IMR-90 (cell line): Measurements from ENCODE around the gene RIMBP2. TPM values are rescaled to one million over a fixed set of nuclear protein-coding genes. Genes with fewer than 3 reads are reported as not detected.

Experiments
- ATAC-seq: fragments of 200-7000 bp; cut with Tn5 transposase; 2 replicates; pipeline ENCODE4 v1.9.1; 2020; ENCODE audit warnings: low read depth, mild to moderate bottlenecking, moderate library complexity
- BruUV-seq: library from RNA; stranded (reverse); fragments of 400-500 nt; replicated peaks from 2 replicates; lab custom pipeline; 2021; lab: Mats Ljungman, UMichigan
- CTCF ChIA-PET: fragments of 300-600 bp; formaldehyde crosslinking; extraction: SDS; loops from one replicate; lab custom pipeline; 2021; ENCODE audit warnings: antibody characterized with exemption; lab: Yijun Ruan, JAX
- POLR2A ChIA-PET: fragments of 300-600 bp; sonication (Branson Sonifier 250); formaldehyde crosslinking; loops from one replicate; lab custom pipeline; 2022; ENCODE audit warnings: antibody characterized with exemption; ENCODE audit not compliant: unreplicated experiment; lab: Charles Lee
- DNase-seq: peaks from one replicate; pipeline ENCODE4 v3.0.0; 2013
- H2AFZ ChIP-seq: replicated peaks from 2 replicates; pipeline ENCODE3; 2013; ENCODE audit warnings: low read length, mild to moderate bottlenecking; ENCODE audit not compliant: poor library complexity
- H2AK5ac ChIP-seq: 2 replicates; pipeline ENCODE4 v1.6.1; 2013; ENCODE audit warnings: low read depth, low read length, inconsistent platforms
- H2AK9ac ChIP-seq: replicated peaks from 2 replicates; pipeline ENCODE3; 2013; ENCODE audit warnings: mild to moderate bottlenecking, low read depth, low read length, moderate library complexity; ENCODE audit not compliant: poor library complexity
- H2BK120ac ChIP-seq: 2 replicates; pipeline ENCODE4 v1.6.1; 2013; ENCODE audit warnings: low read depth, low read length, inconsistent platforms
- H2BK15ac ChIP-seq: 3 replicates; pipeline ENCODE4 v1.6.1; 2013; ENCODE audit warnings: low read depth, low read length, inconsistent platforms
- H2BK20ac ChIP-seq: 2 replicates; pipeline ENCODE4 v1.6.1; 2013; ENCODE audit warnings: low read depth, mild to moderate bottlenecking, inconsistent platforms, low read length, moderate library complexity
- H2BK5ac ChIP-seq: 2 replicates; pipeline ENCODE4 v1.6.1; 2013; ENCODE audit warnings: mild to moderate bottlenecking, low read depth, low read length, inconsistent platforms; ENCODE audit not compliant: poor library complexity, severe bottlenecking
- H3K14ac ChIP-seq: replicated peaks from 2 replicates; pipeline ENCODE4 v1.6.1; 2013; ENCODE audit warnings: low read depth, low read length, inconsistent platforms
- H3K18ac ChIP-seq: 2 replicates; pipeline ENCODE4 v1.6.1; 2013; ENCODE audit warnings: low read depth, low read length, control low read depth
- H3K23ac ChIP-seq: 2 replicates; pipeline ENCODE4 v1.6.1; 2013; ENCODE audit warnings: low read depth, low read length, inconsistent platforms
- H3K27ac ChIP-seq: 2 replicates; pipeline ENCODE4 v1.5.1; 2013; ENCODE audit warnings: mild to moderate bottlenecking, control low read depth, low read length; ENCODE audit not compliant: insufficient read depth
- H3K27me3 ChIP-seq: 2 replicates; pipeline ENCODE4 v1.6.1; 2013; ENCODE audit warnings: low read length; ENCODE audit not compliant: control insufficient read depth, insufficient read depth
- H3K36me3 ChIP-seq: 2 replicates; pipeline ENCODE4 v1.6.1; 2013; ENCODE audit warnings: low read length, mixed read lengths; ENCODE audit not compliant: control insufficient read depth, insufficient read depth
- H3K4ac ChIP-seq: 2 replicates; pipeline ENCODE4 v1.6.1; 2013; ENCODE audit warnings: low read depth, low read length, inconsistent platforms
- H3K4me1 ChIP-seq: 2 replicates; pipeline ENCODE4 v1.6.1; 2013; ENCODE audit warnings: low read length, mixed read lengths; ENCODE audit not compliant: control insufficient read depth, insufficient read depth
- H3K4me2 ChIP-seq: 2 replicates; pipeline ENCODE4 v1.6.1; 2013; ENCODE audit warnings: low read depth, mild to moderate bottlenecking, control low read depth, low read length, moderate library complexity
- H3K4me3 ChIP-seq: 2 replicates; pipeline ENCODE4 v1.5.1; 2013; ENCODE audit warnings: low read depth, mild to moderate bottlenecking, control low read depth, low read length, moderate library complexity; ENCODE audit not compliant: insufficient read depth
- H3K56ac ChIP-seq: 2 replicates; pipeline ENCODE4 v1.6.1; 2013; ENCODE audit warnings: low read length, inconsistent platforms; ENCODE audit not compliant: insufficient read depth; ENCODE audit errors: extremely low read depth
- H3K79me1 ChIP-seq, 2 experiments: 2 replicates each; pipeline ENCODE4 v1.6.1; 2013; ENCODE audit warnings: low read length in 2 of 2, inconsistent platforms in 1 of 2, low read depth in 1 of 2
- H3K9ac ChIP-seq: 2 replicates; pipeline ENCODE4 v1.6.1; 2013; ENCODE audit warnings: low read depth, low read length, control low read depth
- H3K9me1 ChIP-seq: 2 replicates; pipeline ENCODE4 v1.6.1; 2013; ENCODE audit warnings: low read length, inconsistent platforms; ENCODE audit not compliant: insufficient read depth
- H3K9me3 ChIP-seq: 2 replicates; pipeline ENCODE4 v1.6.1; 2013; ENCODE audit warnings: low read length; ENCODE audit not compliant: control insufficient read depth, insufficient read depth
- H4K20me1 ChIP-seq: 2 replicates; pipeline ENCODE4 v1.6.1; 2013; ENCODE audit warnings: low read length, inconsistent platforms; ENCODE audit not compliant: insufficient read depth
- H4K5ac ChIP-seq: 2 replicates; pipeline ENCODE4 v1.6.1; 2013; ENCODE audit warnings: mild to moderate bottlenecking, low read depth, low read length, control low read depth
- H4K8ac ChIP-seq, 2 experiments: 2 replicates each; pipeline ENCODE4 v1.6.1; 2013; ENCODE audit warnings: low read depth in 2 of 2, low read length in 2 of 2, control low read depth in 1 of 2, inconsistent platforms in 1 of 2
- H4K91ac ChIP-seq: 2 replicates; pipeline ENCODE4 v1.6.1; 2013; ENCODE audit warnings: low read depth, low read length, inconsistent platforms; ENCODE audit not compliant: insufficient read depth
- BHLHE40 ChIP-seq: fragments of 150-350 bp; IDR thresholded peaks from 2 replicates; pipeline ENCODE4 v1.6.1; 2016; ENCODE audit warnings: mild to moderate bottlenecking, low read depth, low read length
- CHD1 ChIP-seq: IDR thresholded peaks from 2 replicates; pipeline ENCODE4 v1.6.1; 2012; ENCODE audit warnings: low read depth, low read length, improper control_type of control experiment
- MAZ ChIP-seq: IDR thresholded peaks from 2 replicates; pipeline ENCODE4 v1.6.1; 2012; ENCODE audit warnings: low read depth, mild to moderate bottlenecking, low read length, improper control_type of control experiment, moderate library complexity, borderline replicate concordance
- NFE2L2 ChIP-seq: fragments of 150-350 bp; IDR thresholded peaks from 2 replicates; pipeline ENCODE4 v1.6.1; 2016; ENCODE audit warnings: low read depth, mild to moderate bottlenecking, low read length
- RCOR1 ChIP-seq: IDR thresholded peaks from 2 replicates; pipeline ENCODE4 v1.6.1; 2012; ENCODE audit warnings: mild to moderate bottlenecking, low read length, improper control_type of control experiment; ENCODE audit not compliant: insufficient replicate concordance
- RFX5 ChIP-seq: IDR thresholded peaks from 2 replicates; pipeline ENCODE4 v1.8.0; 2012; ENCODE audit warnings: low read depth, mild to moderate bottlenecking, low read length, moderate library complexity
- WGBS, 2 experiments: methylation state at CpG; one replicate each; pipeline versions ENCODE4 v1.1.5 to v1.1.7; 2013; ENCODE audit warnings: missing lambda C conversion rate in 2 of 2; ENCODE audit not compliant: insufficient read length in 1 of 2; ENCODE audit errors: extremely low coverage in 2 of 2; 5-methylcytosine and 5-hydroxymethylcytosine counted together
- dilution Hi-C: fragments of 300-500 bp; cut with HindIII; formaldehyde crosslinking; loops from one replicate; pipeline ENCODE4 v1.14.3; 2018; ENCODE audit warnings: low sequenced_read_pairs; ENCODE audit not compliant: unreplicated experiment
- in situ Hi-C: fragments of 300-500 bp; cut with MboI; formaldehyde crosslinking; loops from 3 replicates; pipeline ENCODE4 v1.14.3; 2019; ENCODE audit warnings: low sequenced_read_pairs, inconsistent platforms, mixed read lengths
- intact Hi-C: fragments of 100-400 bp; cut with micrococcal nuclease; formaldehyde crosslinking; loops from 2 replicates; pipeline ENCODE4 v1.10.0; 2022
- polyA plus RNA-seq, 3 experiments: library from polyadenylated mRNA; depleted of rRNA; stranded (reverse); fragments of >200 nt; gene quantifications; 2 replicates each; pipeline ENCODE4 v1.2.3, GENCODE V29; 2012; ENCODE audit warnings: low replicate concordance in 1 of 3
- total RNA-seq: library from RNA; depleted of rRNA; stranded (reverse); fragments of >200 nt; gene quantifications from 2 replicates; pipeline ENCODE4 v1.2.3, GENCODE V29; 2012
- TF ChIP-seq, protein P1 (sequence below): conservative IDR thresholded peaks from 2 replicates; pipeline ENCODE4 v1.5.1; 2012; ENCODE audit warnings: mild to moderate bottlenecking, low read depth, low read length, improper control_type of control experiment
- TF ChIP-seq, protein P2 (sequence below): fragments of 150-350 bp; IDR thresholded peaks from 2 replicates; pipeline ENCODE4 v1.6.1; 2016; ENCODE audit warnings: low read depth, mild to moderate bottlenecking, low read length, moderate library complexity, borderline replicate concordance

RIMBP2 gene
- total and polyA plus RNA-seq, 2 of the 4 experiments (the other 2 are of a cell fraction), result not detected

DNA sequence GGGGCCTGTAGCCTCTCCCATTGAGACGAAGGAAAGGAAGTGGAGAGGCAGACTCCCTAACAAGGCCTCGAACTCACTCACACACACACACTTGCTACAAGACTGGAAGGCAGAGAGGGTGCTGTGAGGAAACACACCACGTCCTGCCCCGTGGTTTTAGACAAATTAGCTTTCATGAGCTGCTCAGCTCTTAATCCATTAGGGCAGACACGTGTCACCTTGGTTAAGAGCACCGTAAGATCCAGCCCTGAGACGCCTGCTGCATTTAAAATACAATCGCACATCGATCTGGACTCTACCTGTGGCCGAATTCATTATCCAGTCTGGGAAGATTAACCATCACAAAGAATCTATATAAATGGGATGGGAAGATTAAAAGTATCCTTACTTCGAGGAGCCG lies 72.0 kb downstream of the RIMBP2 start:
- Histone ChIP-seq H3K9me3 (peaks cover 52% of the 10 kb centered on the region), H2AK5ac (no peak overlapping the region), H3K4me3 (no peak overlapping the region), H3K23ac (no peak overlapping the region), H2BK20ac (no peak overlapping the region), H2BK120ac (no peak overlapping the region), H2BK15ac (no peak overlapping the region), H2AFZ (no peak overlapping the region), H3K27ac (no peak overlapping the region), H3K36me3 (no peaks in the 10 kb centered on the region), H3K56ac (no peak overlapping the region), H3K4ac (no peak overlapping the region), H4K91ac (no peak overlapping the region), H4K20me1 (no peaks in the 10 kb centered on the region), H4K8ac (no peak overlapping the region), H2AK9ac (no peak overlapping the region), H3K4me1 (no peaks in the 10 kb centered on the region), H3K4me2 (no peak overlapping the region), H4K5ac (no peak overlapping the region), H3K9ac (no peak overlapping the region), H3K9me1 (no peaks in the 10 kb centered on the region), H2BK5ac (no peak overlapping the region), H3K14ac (no peak overlapping the region), H3K79me1 (no peaks in the 10 kb centered on the region), H3K27me3 (no peaks in the 10 kb centered on the region), H3K18ac (no peak overlapping the region)
- DNase-seq (no peak), ATAC-seq (no peak)
- dilution Hi-C loops (no loop called here), in situ Hi-C loops (no loop called here), intact Hi-C loops (no loop called here)
- POLR2A ChIA-PET, result no interaction called here
- 0% methylated on average over 2 of the region's 12 CpGs; no CpG with 5 or more reads in 1 of the 2 experiments for WGBS, 2 experiments
- TF ChIP-seq CHD1 (no peak), RFX5 (no peak), BHLHE40 (no peak), RCOR1 (no peak), MAZ (no peak), NFE2L2 (no peak)
- TF ChIP-seq, protein P1, sequence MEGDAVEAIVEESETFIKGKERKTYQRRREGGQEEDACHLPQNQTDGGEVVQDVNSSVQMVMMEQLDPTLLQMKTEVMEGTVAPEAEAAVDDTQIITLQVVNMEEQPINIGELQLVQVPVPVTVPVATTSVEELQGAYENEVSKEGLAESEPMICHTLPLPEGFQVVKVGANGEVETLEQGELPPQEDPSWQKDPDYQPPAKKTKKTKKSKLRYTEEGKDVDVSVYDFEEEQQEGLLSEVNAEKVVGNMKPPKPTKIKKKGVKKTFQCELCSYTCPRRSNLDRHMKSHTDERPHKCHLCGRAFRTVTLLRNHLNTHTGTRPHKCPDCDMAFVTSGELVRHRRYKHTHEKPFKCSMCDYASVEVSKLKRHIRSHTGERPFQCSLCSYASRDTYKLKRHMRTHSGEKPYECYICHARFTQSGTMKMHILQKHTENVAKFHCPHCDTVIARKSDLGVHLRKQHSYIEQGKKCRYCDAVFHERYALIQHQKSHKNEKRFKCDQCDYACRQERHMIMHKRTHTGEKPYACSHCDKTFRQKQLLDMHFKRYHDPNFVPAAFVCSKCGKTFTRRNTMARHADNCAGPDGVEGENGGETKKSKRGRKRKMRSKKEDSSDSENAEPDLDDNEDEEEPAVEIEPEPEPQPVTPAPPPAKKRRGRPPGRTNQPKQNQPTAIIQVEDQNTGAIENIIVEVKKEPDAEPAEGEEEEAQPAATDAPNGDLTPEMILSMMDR, result no peak
- TF ChIP-seq, protein P2, sequence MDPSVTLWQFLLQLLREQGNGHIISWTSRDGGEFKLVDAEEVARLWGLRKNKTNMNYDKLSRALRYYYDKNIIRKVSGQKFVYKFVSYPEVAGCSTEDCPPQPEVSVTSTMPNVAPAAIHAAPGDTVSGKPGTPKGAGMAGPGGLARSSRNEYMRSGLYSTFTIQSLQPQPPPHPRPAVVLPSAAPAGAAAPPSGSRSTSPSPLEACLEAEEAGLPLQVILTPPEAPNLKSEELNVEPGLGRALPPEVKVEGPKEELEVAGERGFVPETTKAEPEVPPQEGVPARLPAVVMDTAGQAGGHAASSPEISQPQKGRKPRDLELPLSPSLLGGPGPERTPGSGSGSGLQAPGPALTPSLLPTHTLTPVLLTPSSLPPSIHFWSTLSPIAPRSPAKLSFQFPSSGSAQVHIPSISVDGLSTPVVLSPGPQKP, result no peak
- no TSS peak for BruUV-seq
- CTCF ChIA-PET, result no interaction called here
